Measurements from ENCODE around the gene EYS.

Gene EYS

GRCh38 chr6:64280569-64280968 lies 1426.5 kb downstream of the EYS start:
- no peak overlapping the region for H3K9ac ChIP-seq
- no peaks in the 10 kb centered on the region for H3K79me2 ChIP-seq (ENCODE audit: insufficient read depth, low read depth)
- peak; percentile 57 for TF ChIP-seq CTCF (conservative IDR thresholded peaks at IDR 0.05; ENCODE audit: low read depth, low read length)
- no peaks in the 10 kb centered on the region for H3K27me3 ChIP-seq (ENCODE audit: insufficient read depth, low read depth)
- H4K20me1 ChIP-seq (ENCODE audit: insufficient read depth) = no peaks in the 10 kb centered on the region
- H3K4me1 ChIP-seq (ENCODE audit: low read depth, poor library complexity, severe bottlenecking) = peaks cover 4% of the 10 kb centered on the region
- no peak overlapping the region for H3K4me2 ChIP-seq
- no peaks in the 10 kb centered on the region for H3K36me3 ChIP-seq (ENCODE audit: insufficient read depth)
- no peak overlapping the region for H2AFZ ChIP-seq (ENCODE audit: low read depth)
- no peak overlapping the region for H3K27ac ChIP-seq
- no peak overlapping the region for H3K4me3 ChIP-seq (IDR thresholded peaks at IDR 0.05; ENCODE audit: insufficient read depth, low read depth, low read length)

- Histone ChIP-seq H4K20me1 (ENCODE audit: insufficient read depth) (no peaks in the 10 kb centered on the region), H3K9ac (no peak overlapping the region), H2AFZ (ENCODE audit: low read depth) (no peak overlapping the region), H3K79me2 (ENCODE audit: insufficient read depth, low read depth) (no peaks in the 10 kb centered on the region), H3K4me2 (no peak overlapping the region), H3K4me1 (ENCODE audit: low read depth, poor library complexity, severe bottlenecking) (peaks cover 31% of the 10 kb centered on the region), H3K4me3 (IDR thresholded peaks at IDR 0.05; ENCODE audit: insufficient read depth, low read depth, low read length) (no peak overlapping the region), H3K27ac (no peak overlapping the region), H3K27me3 (ENCODE audit: insufficient read depth, low read depth) (no peaks in the 10 kb centered on the region), H3K36me3 (ENCODE audit: insufficient read depth) (no peaks in the 10 kb centered on the region)
- TF ChIP-seq CTCF (conservative IDR thresholded peaks at IDR 0.05; ENCODE audit: low read depth, low read length) = no peak
Observed at GRCh38 chr6:64270083-64270482, 1436.9 kb downstream of the EYS start.

GRCh38 chr6:64266351-64266821 lies 1440.6 kb downstream of the EYS start:
- Histone ChIP-seq H3K4me1 (ENCODE audit: low read depth, poor library complexity, severe bottlenecking) (peaks cover 62% of the 10 kb centered on the region), H3K4me2 (peak overlapping the region; percentile 38), H3K27me3 (ENCODE audit: insufficient read depth, low read depth) (no peaks in the 10 kb centered on the region), H3K4me3 (IDR thresholded peaks at IDR 0.05; ENCODE audit: insufficient read depth, low read depth, low read length) (no peak overlapping the region), H3K9ac (peak overlapping the region; percentile 58; the same call in 1 of the 2 replicates), H2AFZ (ENCODE audit: low read depth) (peak overlapping the region; percentile 42), H3K36me3 (ENCODE audit: insufficient read depth) (no peaks in the 10 kb centered on the region), H4K20me1 (ENCODE audit: insufficient read depth) (no peaks in the 10 kb centered on the region), H3K27ac (peak overlapping the region; percentile 90), H3K79me2 (ENCODE audit: insufficient read depth, low read depth) (no peaks in the 10 kb centered on the region)
- no peak for TF ChIP-seq CTCF (conservative IDR thresholded peaks at IDR 0.05; ENCODE audit: low read depth, low read length)

- peaks cover 62% of the 10 kb centered on the region for H3K4me1 ChIP-seq (ENCODE audit: low read depth, poor library complexity, severe bottlenecking)
- no peak overlapping the region for H3K9ac ChIP-seq
- H2AFZ ChIP-seq (ENCODE audit: low read depth) = 0 out of 2 replicates have a peak overlapping the region, but pooled peaks have one; percentile 56
- no peaks in the 10 kb centered on the region for H4K20me1 ChIP-seq (ENCODE audit: insufficient read depth)
- no peak overlapping the region for H3K4me3 ChIP-seq (IDR thresholded peaks at IDR 0.05; ENCODE audit: insufficient read depth, low read depth, low read length)
- no peaks in the 10 kb centered on the region for H3K79me2 ChIP-seq (ENCODE audit: insufficient read depth, low read depth)
- peak overlapping the region; percentile 49; the same call in 1 of the 2 replicates for H3K4me2 ChIP-seq
- H3K27me3 ChIP-seq (ENCODE audit: insufficient read depth, low read depth) = no peaks in the 10 kb centered on the region
- peak overlapping the region; percentile 17; the same call in 1 of the 2 replicates for H3K27ac ChIP-seq
- no peak for TF ChIP-seq CTCF (conservative IDR thresholded peaks at IDR 0.05; ENCODE audit: low read depth, low read length)
- H3K36me3 ChIP-seq (ENCODE audit: insufficient read depth) = no peaks in the 10 kb centered on the region
Observed at GRCh38 chr6:64263778-64264177, 1443.2 kb downstream of the EYS start.
